Brain microvascular endothelial cell (primary cell): ENCODE data around the gene PKD1L1.
"Not testable (repeated sequence)": the region's sequence is repeated elsewhere in the genome, so short reads cannot be mapped to it uniquely, and the experiment has no call there.

Experiments
- DNase-seq: peaks from one replicate; pipeline ENCODE4 v3.0.0-alpha.2; 2020
- H3K27ac ChIP-seq: fragments of 250-450 bp; sonication (Bioruptor Pico); 2 replicates; pipeline ENCODE4 v1.5.1; 2020; ENCODE audit warnings: mild to moderate bottlenecking, moderate library complexity
- H3K27me3 ChIP-seq: fragments of 250-450 bp; sonication (Bioruptor Pico); replicated peaks from 2 replicates; pipeline ENCODE4 v1.5.1; 2020; ENCODE audit warnings: mild to moderate bottlenecking
- H3K36me3 ChIP-seq: fragments of 250-450 bp; sonication (Bioruptor Pico); replicated peaks from 2 replicates; pipeline ENCODE4 v1.5.1; 2020; ENCODE audit warnings: mild to moderate bottlenecking
- H3K4me3 ChIP-seq: 2 replicates; pipeline ENCODE4 v1.5.1; 2011; ENCODE audit warnings: low read depth, mild to moderate bottlenecking, control low read depth, low read length, moderate library complexity
- CTCF ChIP-seq: IDR thresholded peaks from 2 replicates; pipeline ENCODE4 v1.5.1; 2011; ENCODE audit warnings: low read depth, mild to moderate bottlenecking, moderate library complexity, low read length, control low read depth, inconsistent platforms; ENCODE audit errors: missing control alignments
- in situ Hi-C: cut with HindIII; loops from 2 replicates; pipeline ENCODE4 v1.10.0; 2017; ENCODE audit warnings: low sequenced_read_pairs, low pct_ligation_motif_present

The PKD1L1 gene

GRCh38 chr7:47757921-47758411, 190.3 kb downstream of the PKD1L1 start:
- Histone ChIP-seq H3K27me3 (no peaks in the 10 kb centered on the region), H3K4me3 (no peak overlapping the region), H3K36me3 (no peaks in the 10 kb centered on the region), H3K27ac (peak overlapping the region; percentile 86)
- in situ Hi-C loops, result no loop called here
- peak; percentile 92 for DNase-seq
- TF ChIP-seq CTCF, result peak; percentile 39

- in situ Hi-C loops, result no loop called here
- TF ChIP-seq CTCF, result no peak
- no peak overlapping the region for H3K27ac ChIP-seq
These were observed 191.6 kb downstream of the PKD1L1 start for GRCh38 chr7:47756636-47757035.

GRCh38 chr7:47755248-47755647, 193.0 kb downstream of the PKD1L1 start:
- Histone ChIP-seq H3K36me3 (no peaks in the 10 kb centered on the region), H3K4me3 (no peak overlapping the region), H3K27me3 (no peaks in the 10 kb centered on the region), H3K27ac (no peak overlapping the region)
- TF ChIP-seq CTCF, result no peak
- in situ Hi-C loops, result no loop called here
- DNase-seq, result no peak

More at GRCh38 chr7:47756636-47757035, 191.6 kb downstream of the PKD1L1 start:
- no peak for DNase-seq
- H3K36me3 ChIP-seq, result no peaks in the 10 kb centered on the region
- H3K27me3 ChIP-seq, result no peaks in the 10 kb centered on the region
- no peak overlapping the region for H3K4me3 ChIP-seq

- H3K36me3 ChIP-seq, H3K4me3 ChIP-seq, in situ Hi-C loops, DNase-seq, H3K27ac ChIP-seq, H3K27me3 ChIP-seq: not testable (repeated sequence)
These were observed 196.5 kb downstream of the PKD1L1 start for GRCh38 chr7:47751724-47752123.

DNA sequence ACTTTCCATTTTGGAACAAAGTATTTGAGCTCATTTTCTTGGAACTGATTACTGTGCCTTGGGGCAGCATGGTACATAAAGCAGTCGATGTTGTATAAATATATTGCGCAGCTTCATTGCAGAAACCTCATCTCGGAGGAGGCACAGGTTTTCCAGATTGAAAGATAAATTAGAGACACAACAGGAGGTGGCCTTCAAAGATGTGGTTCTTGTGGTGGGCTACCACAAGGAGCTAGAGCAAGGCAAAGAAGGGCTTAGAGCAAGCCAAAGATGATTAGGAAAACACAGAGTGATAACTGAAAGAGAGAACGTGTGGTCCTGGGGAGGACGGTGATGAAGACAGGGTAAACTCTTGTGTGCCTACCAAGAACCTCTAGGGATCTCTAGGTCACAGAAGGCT, 197.2 kb downstream of the PKD1L1 start:
- TF ChIP-seq CTCF, result no peak
- in situ Hi-C loops, result no loop called here

GRCh38 chr7:47748041-47748440, 200.2 kb downstream of the PKD1L1 start:
- Histone ChIP-seq H3K27me3 (no peaks in the 10 kb centered on the region), H3K4me3 (no peak overlapping the region), H3K36me3 (no peaks in the 10 kb centered on the region), H3K27ac (no peak overlapping the region)
- in situ Hi-C loops, result no loop called here
- DNase-seq, result no peak
- no peak for TF ChIP-seq CTCF

More for the DNA sequence above, 197.2 kb downstream of the PKD1L1 start:
- Histone ChIP-seq H3K27me3 (no peaks in the 10 kb centered on the region), H3K4me3 (no peak overlapping the region), H3K36me3 (no peaks in the 10 kb centered on the region), H3K27ac (no peak overlapping the region)
- DNase-seq, result no peak
